Left ventricle myocardium inferior (tissue), 1 donor: ENCODE measurements around the gene FOXK1. TPM values are rescaled to one million over a fixed set of nuclear protein-coding genes. Genes with fewer than 3 reads are reported as not detected.

Experiments used
- DNase-seq: peaks from one replicate; pipeline ENCODE4 v3.0.0-alpha.2; 2020
- H3K27ac ChIP-seq: fragments of 200-600 bp; replicated peaks from 2 replicates; pipeline ENCODE4 v1.8.0; 2021
- H3K27me3 ChIP-seq: fragments of 200-600 bp; 2 replicates; pipeline ENCODE4 v1.8.0; 2021; ENCODE audit warnings: low read depth
- H3K36me3 ChIP-seq: fragments of 200-600 bp; 2 replicates; pipeline ENCODE4 v1.8.0; 2021
- H3K4me1 ChIP-seq: fragments of 200-600 bp; 2 replicates; pipeline ENCODE4 v1.8.0; 2021
- H3K4me3 ChIP-seq: fragments of 200-600 bp; 2 replicates; pipeline ENCODE4 v1.8.0; 2021; ENCODE audit warnings: mild to moderate bottlenecking, moderate library complexity
- H3K9me3 ChIP-seq: fragments of 200-600 bp; replicated peaks from 2 replicates; pipeline ENCODE4 v1.8.0; 2021
- CTCF ChIP-seq: fragments of 200-600 bp; IDR thresholded peaks from 2 replicates; pipeline ENCODE4 v1.8.0; 2021; ENCODE audit warnings: antibody characterized with exemption, mild to moderate bottlenecking, borderline replicate concordance
- intact Hi-C: fragments of 100-400 bp; cut with micrococcal nuclease; formaldehyde crosslinking; loops from one replicate; pipeline ENCODE4 v1.11.0; 2022
- total RNA-seq: library from RNA; stranded (reverse); fragmentation: NEBNext Ultra II Directional; extraction: Animal tissue kit (Norgen Biotek cat#: 25700); gene quantifications from one replicate; pipeline ENCODE4 v1.2.1, GENCODE V29; 2021
- donor health status: DM: no; HTN: yes; CAD: no; lungs with severe emphysema.

The FOXK1 gene
- total RNA-seq, 1 donor from 2014 or later, result 18.3 TPM

- Histone ChIP-seq H3K4me3 (peak overlapping the region; percentile 64), H3K27me3 (no peaks in the 10 kb centered on the region), H3K36me3 (no peaks in the 10 kb centered on the region), H3K27ac (peak overlapping the region; percentile 95), H3K4me1 (peaks cover 86% of the 10 kb centered on the region), H3K9me3 (no peaks in the 10 kb centered on the region)
- no peak for DNase-seq
- no peak for TF ChIP-seq CTCF
- intact Hi-C loops, result no loop called here
These were observed 43.9 kb downstream of the FOXK1 start for GRCh38 chr7:4725850-4726450.

- no peak for TF ChIP-seq CTCF
- Histone ChIP-seq H3K27ac (peak overlapping the region; percentile 95), H3K4me1 (peaks cover 86% of the 10 kb centered on the region)
These were observed 44.5 kb downstream of the FOXK1 start for GRCh38 chr7:4726566-4726965.

GRCh38 chr7:4727914-4728705 is 46.0 kb downstream of the FOXK1 start:
- intact Hi-C loops, result no loop called here
- no peak for DNase-seq
- peaks cover 9% of the 10 kb centered on the region for H3K36me3 ChIP-seq
- H3K4me1 ChIP-seq, result peaks cover 76% of the 10 kb centered on the region
- peak overlapping the region; percentile 95 for H3K27ac ChIP-seq
- no peaks in the 10 kb centered on the region for H3K9me3 ChIP-seq
- no peak for TF ChIP-seq CTCF
- H3K27me3 ChIP-seq, result no peaks in the 10 kb centered on the region
- H3K4me3 ChIP-seq, result no peak overlapping the region

More at GRCh38 chr7:4726566-4726965, 44.5 kb downstream of the FOXK1 start:
- no peak for DNase-seq
- Histone ChIP-seq H3K4me3 (peak overlapping the region; percentile 64), H3K9me3 (no peaks in the 10 kb centered on the region), H3K27me3 (no peaks in the 10 kb centered on the region), H3K36me3 (no peaks in the 10 kb centered on the region)
- intact Hi-C loops, result no loop called here

GRCh38 chr7:4729266-4729665 is 47.2 kb downstream of the FOXK1 start:
- Histone ChIP-seq H3K27ac (peak overlapping the region; percentile 0), H3K4me3 (no peak overlapping the region), H3K4me1 (peaks cover 69% of the 10 kb centered on the region), H3K9me3 (no peaks in the 10 kb centered on the region), H3K27me3 (no peaks in the 10 kb centered on the region), H3K36me3 (peaks cover 9% of the 10 kb centered on the region)
- intact Hi-C loops, result no loop called here
- no peak for TF ChIP-seq CTCF
- no peak for DNase-seq

- Histone ChIP-seq H3K36me3 (peaks cover 9% of the 10 kb centered on the region), H3K4me3 (no peak overlapping the region), H3K4me1 (peaks cover 69% of the 10 kb centered on the region), H3K27ac (no peak overlapping the region), H3K9me3 (no peaks in the 10 kb centered on the region), H3K27me3 (no peaks in the 10 kb centered on the region)
- intact Hi-C loops, result no loop called here
- TF ChIP-seq CTCF, result no peak
- DNase-seq, result no peak
These were observed 48.2 kb downstream of the FOXK1 start for GRCh38 chr7:4730276-4730675.
